Measurements from ENCODE around the gene TBX6.

DNA sequence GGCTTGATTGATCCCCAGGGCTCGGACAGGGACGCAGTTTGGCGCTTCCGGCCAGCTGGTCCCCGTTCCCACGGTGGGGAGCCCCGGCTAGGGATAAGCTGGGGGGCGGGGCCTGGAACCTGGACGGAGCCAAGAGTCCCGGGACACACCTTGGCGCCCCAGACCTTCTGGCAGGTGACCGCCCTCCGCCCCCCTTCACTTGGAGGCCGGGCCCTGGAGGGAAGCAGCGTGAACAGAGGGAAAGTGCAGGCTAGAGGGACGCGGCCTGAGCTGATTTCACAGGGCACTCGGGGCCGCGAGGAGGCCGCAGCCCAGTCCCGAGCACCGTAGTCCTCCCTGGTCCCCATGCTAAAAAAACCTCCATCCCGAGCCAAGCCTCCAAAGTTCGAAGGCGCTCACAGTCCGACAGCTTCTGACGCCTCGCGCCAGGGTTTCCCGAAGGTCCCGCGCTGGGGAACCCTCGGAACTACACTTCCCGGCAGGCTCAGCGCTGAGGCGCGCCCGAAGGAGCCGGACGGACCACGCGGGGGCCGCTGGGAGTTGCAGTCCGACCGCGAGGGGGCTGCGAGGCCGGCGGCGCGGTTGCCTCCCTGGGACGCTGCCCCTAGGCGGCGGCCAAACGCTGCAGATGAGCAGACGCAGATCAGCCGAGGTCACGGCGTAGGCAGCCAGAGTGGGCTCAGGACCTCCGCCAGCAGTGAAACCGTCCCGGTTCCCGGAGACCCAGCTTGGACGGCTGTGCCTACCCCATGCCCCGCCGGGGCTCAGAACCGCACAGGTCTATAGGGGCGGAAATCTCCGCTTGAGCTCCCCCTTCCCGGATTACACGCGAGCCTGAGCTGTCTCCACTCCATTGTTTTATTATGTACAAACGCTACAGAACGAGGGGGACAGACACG is at the start of gene TBX6:
- TF ChIP-seq POLR2AphosphoS5 (IDR thresholded peaks at IDR 0.05; ENCODE audit: low read depth, low read length) (peak; percentile 49; the same call in 1 of the 2 replicates), SIN3A (IDR thresholded peaks at IDR 0.05; ENCODE audit: low read depth) (no peak), CTCF (IDR thresholded peaks at IDR 0.05 in 2 of 3, conservative IDR thresholded peaks at IDR 0.05 in 1 of 3; ENCODE audit: borderline replicate concordance in 1 of 3, insufficient read depth in 1 of 3, low read depth in 2 of 3, low read length in 2 of 3) (peak; percentile 44 to 76 (median 63); a peak in 5 of 6 replicates), SP1 (IDR thresholded peaks at IDR 0.05; ENCODE audit: low read depth) (no peak), POLR2A (IDR thresholded peaks at IDR 0.05; ENCODE audit: borderline replicate concordance, extremely low read depth, insufficient read depth, insufficient read length) (peak; percentile 4), TCF7L2 (IDR thresholded peaks at IDR 0.05; ENCODE audit: borderline replicate concordance, extremely low read depth, insufficient read depth, insufficient read length) (no peak), SRF (IDR thresholded peaks at IDR 0.05; ENCODE audit: low read depth) (no peak)

Data from HCT116 (cell line).